ENCODE results near the gene ANKRD33B. TPM values are rescaled to one million over a fixed set of nuclear protein-coding genes. Genes with fewer than 3 reads are reported as not detected.

Gene ANKRD33B
- total and polyA plus RNA-seq, 2 experiments from 2014 or later: 2.9 to 15.4 TPM

GRCh38 chr5:10669983-10670382 lies 106.1 kb downstream of the ANKRD33B start:
- Histone ChIP-seq H3K4me2 (no peak overlapping the region), H3K4me1 (ENCODE audit: insufficient read depth) (no peaks in the 10 kb centered on the region), H3K27ac (ENCODE audit: low read depth) (no peak overlapping the region), H2AFZ (no peak overlapping the region), H4K20me1 (replicated peaks; ENCODE audit: insufficient read depth) (no peaks in the 10 kb centered on the region), H3K79me2 (replicated peaks; ENCODE audit: insufficient read depth) (no peaks in the 10 kb centered on the region), H3K36me3 (ENCODE audit: insufficient read depth) (no peaks in the 10 kb centered on the region), H3K4me3 (no peak overlapping the region), H3K9me2 (ENCODE audit: insufficient read depth) (peaks cover 7% of the 10 kb centered on the region; the same call in 1 of the 2 replicates), H3K27me3 (ENCODE audit: insufficient read depth) (no peaks in the 10 kb centered on the region), H3F3A (replicated peaks; ENCODE audit: low read depth) (no peaks in the 10 kb centered on the region)
- DNase-seq (ENCODE audit: low spot score) (no peak), ATAC-seq (no peak)
- TF ChIP-seq STAT1 (IDR thresholded peaks at IDR 0.05; ENCODE audit: unreplicated experiment) (no peak), POLR2AphosphoS5 (IDR thresholded peaks at IDR 0.05; ENCODE audit: low read depth) (no peak)
- Mint-ChIP-seq H3K4me1 (peaks cover 4% of the 10 kb centered on the region; the same call in 1 of the 3 replicates), H3K9me3 (peaks cover 3% of the 10 kb centered on the region; the same call in 1 of the 3 replicates), H3K36me3 (ENCODE audit: low read depth) (no peaks in the 10 kb centered on the region), H3K27me3 (ENCODE audit: insufficient read depth, low read depth, poor library complexity) (peaks cover 4% of the 10 kb centered on the region), H3K27ac (no peak overlapping the region), H3K4me3 (no peak overlapping the region)

GRCh38 chr5:10671041-10672008 lies 107.5 kb downstream of the ANKRD33B start:
- Mint-ChIP-seq H3K27ac (no peak overlapping the region), H3K4me3 (no peak overlapping the region), H3K27me3 (ENCODE audit: insufficient read depth, low read depth, poor library complexity) (peaks cover 9% of the 10 kb centered on the region), H3K9me3 (peaks cover 3% of the 10 kb centered on the region; the same call in 1 of the 3 replicates), H3K4me1 (peaks cover 2% of the 10 kb centered on the region; the same call in 2 of the 3 replicates), H3K36me3 (ENCODE audit: low read depth) (peaks cover under 1% of the 10 kb centered on the region; the same call in 1 of the 3 replicates)
- no peaks in the 10 kb centered on the region for H3K79me2 ChIP-seq (replicated peaks; ENCODE audit: insufficient read depth)
- no peaks in the 10 kb centered on the region for H3F3A ChIP-seq (replicated peaks; ENCODE audit: low read depth)
- H3K27me3 ChIP-seq (ENCODE audit: insufficient read depth): no peaks in the 10 kb centered on the region
- no peak overlapping the region for H3K27ac ChIP-seq (ENCODE audit: low read depth)
- no peak for TF ChIP-seq EZH2phosphoT487 (IDR thresholded peaks at IDR 0.05; ENCODE audit: unreplicated experiment)
- no peak for TF ChIP-seq JUNB (IDR thresholded peaks at IDR 0.05; ENCODE audit: unreplicated experiment)
- no peak for TF ChIP-seq ZNF331 (CRISPR knock-in tag; IDR thresholded peaks at IDR 0.05; ENCODE audit: low read depth)
- TF ChIP-seq EZH2 (IDR thresholded peaks at IDR 0.05; ENCODE audit: low read depth, unreplicated experiment): no peak
- no peak for TF ChIP-seq STAT1 (IDR thresholded peaks at IDR 0.05; ENCODE audit: unreplicated experiment)
- no peak overlapping the region for H2AFZ ChIP-seq
- H4K20me1 ChIP-seq (replicated peaks; ENCODE audit: insufficient read depth): no peaks in the 10 kb centered on the region
- no peak for DNase-seq (ENCODE audit: low spot score)
- ATAC-seq: no peak
- peaks cover 7% of the 10 kb centered on the region; the same call in 1 of the 2 replicates for H3K9me2 ChIP-seq (ENCODE audit: insufficient read depth)
- no peaks in the 10 kb centered on the region for H3K36me3 ChIP-seq (ENCODE audit: insufficient read depth)
- no peak overlapping the region for H3K4me3 ChIP-seq
- H3K4me1 ChIP-seq (ENCODE audit: insufficient read depth): no peaks in the 10 kb centered on the region
- no peak overlapping the region for H3K4me2 ChIP-seq

GRCh38 chr5:10672146-10673016 lies 108.5 kb downstream of the ANKRD33B start:
- Histone ChIP-seq H3K79me2 (replicated peaks; ENCODE audit: insufficient read depth) (no peaks in the 10 kb centered on the region), H4K20me1 (replicated peaks; ENCODE audit: insufficient read depth) (no peaks in the 10 kb centered on the region), H3K4me3 (no peak overlapping the region), H3K27me3 (ENCODE audit: insufficient read depth) (no peaks in the 10 kb centered on the region), H3K27ac (ENCODE audit: low read depth) (no peak overlapping the region), H3K4me2 (no peak overlapping the region), H2AFZ (no peak overlapping the region), H3K4me1 (ENCODE audit: insufficient read depth) (no peaks in the 10 kb centered on the region), H3K36me3 (ENCODE audit: insufficient read depth) (no peaks in the 10 kb centered on the region), H3F3A (replicated peaks; ENCODE audit: low read depth) (no peaks in the 10 kb centered on the region), H3K9me2 (ENCODE audit: insufficient read depth) (peaks cover 7% of the 10 kb centered on the region; the same call in 1 of the 2 replicates)
- Mint-ChIP-seq H3K9me3 (peaks cover 12% of the 10 kb centered on the region; the same call in 2 of the 3 replicates), H3K27me3 (ENCODE audit: insufficient read depth, low read depth, poor library complexity) (peaks cover 14% of the 10 kb centered on the region), H3K4me1 (peaks cover 2% of the 10 kb centered on the region; the same call in 2 of the 3 replicates), H3K36me3 (ENCODE audit: low read depth) (peaks cover 11% of the 10 kb centered on the region), H3K27ac (no peak overlapping the region), H3K4me3 (no peak overlapping the region)
- TF ChIP-seq POLR2AphosphoS5 (IDR thresholded peaks at IDR 0.05; ENCODE audit: low read depth) (no peak), JUNB (IDR thresholded peaks at IDR 0.05; ENCODE audit: unreplicated experiment) (no peak), EZH2 (IDR thresholded peaks at IDR 0.05; ENCODE audit: low read depth, unreplicated experiment) (no peak), STAT1 (IDR thresholded peaks at IDR 0.05; ENCODE audit: unreplicated experiment) (no peak), REST (IDR thresholded peaks at IDR 0.05; ENCODE audit: unreplicated experiment) (no peak), CREB1 (CRISPR knock-in tag; IDR thresholded peaks at IDR 0.05; ENCODE audit: low read depth) (no peak)
- DNase-seq (ENCODE audit: low spot score) (no peak), ATAC-seq (no peak)

Data from GM23338 (cell line).